DMS153 (cell line): Measurements from ENCODE around the gene FANCM.
"Not testable (repeated sequence)": the region's sequence is repeated elsewhere in the genome, so short reads cannot be mapped to it uniquely, and the experiment has no call there.

Experiments used
- DNase-seq: peaks from one replicate; lab custom pipeline; 2025; lab: John Stamatoyannopoulos, UW

FANCM gene

GRCh38 chr14:45144658-45145057 lies 8.9 kb downstream of the FANCM start:
- no peak for DNase-seq

- no peak for DNase-seq
Measured at GRCh38 chr14:45145214-45145613, 9.5 kb downstream of the FANCM start.

- DNase-seq = no peak
Measured at GRCh38 chr14:45149602-45150001, 13.9 kb downstream of the FANCM start.

- DNase-seq = no peak
Measured at GRCh38 chr14:45150386-45150890, 14.7 kb downstream of the FANCM start.

GRCh38 chr14:45156067-45156466 lies 20.3 kb downstream of the FANCM start:
- DNase-seq = no peak

GRCh38 chr14:45169906-45170305 lies 34.2 kb downstream of the FANCM start:
- no peak for DNase-seq

- DNase-seq = no peak
Measured at GRCh38 chr14:45177076-45177475, 41.3 kb downstream of the FANCM start.

- DNase-seq = no peak
Measured at GRCh38 chr14:45181329-45181728, 45.6 kb downstream of the FANCM start.

- no peak for DNase-seq
Measured at GRCh38 chr14:45181806-45182205, 46.1 kb downstream of the FANCM start.

GRCh38 chr14:45185100-45185814 lies 49.5 kb downstream of the FANCM start:
- no peak for DNase-seq

GRCh38 chr14:45194964-45195363 lies 59.2 kb downstream of the FANCM start:
- no peak for DNase-seq

GRCh38 chr14:45198551-45198950 lies 62.8 kb downstream of the FANCM start:
- no peak for DNase-seq

GRCh38 chr14:45199230-45199629 lies 63.5 kb downstream of the FANCM start:
- DNase-seq = no peak

- DNase-seq = no peak
Measured at GRCh38 chr14:45201905-45202304, 66.2 kb downstream of the FANCM start.

GRCh38 chr14:45204241-45204640 lies 68.5 kb downstream of the FANCM start:
- no peak for DNase-seq

GRCh38 chr14:45210159-45210558 lies 74.4 kb downstream of the FANCM start:
- DNase-seq = no peak

GRCh38 chr14:45211295-45211694 lies 75.6 kb downstream of the FANCM start:
- DNase-seq = no peak

GRCh38 chr14:45212231-45212630 lies 76.5 kb downstream of the FANCM start:
- no peak for DNase-seq

- not testable (repeated sequence) for DNase-seq
Measured at GRCh38 chr14:45213716-45214115, 78.0 kb downstream of the FANCM start.

- DNase-seq = not testable (repeated sequence)
Measured at GRCh38 chr14:45214341-45214740, 78.6 kb downstream of the FANCM start.

GRCh38 chr14:45222485-45223262 lies 86.9 kb downstream of the FANCM start:
- no peak for DNase-seq

- DNase-seq = no peak
Measured at GRCh38 chr14:45227566-45227965, 91.8 kb downstream of the FANCM start.

GRCh38 chr14:45238988-45239387 lies 103.3 kb downstream of the FANCM start:
- no peak for DNase-seq
